CD4-positive, alpha-beta memory T cell (primary cell): ENCODE measurements around the gene SPATA6. TPM values are rescaled to one million over a fixed set of nuclear protein-coding genes. Genes with fewer than 3 reads are reported as not detected.
"Not testable (repeated sequence)": the region's sequence is repeated elsewhere in the genome, so short reads cannot be mapped to it uniquely, and the experiment has no call there.

Experiments used
- CTCF ChIA-PET: fragments of 350-600 bp; sonication (Branson Sonifier 250); formaldehyde crosslinking; loops from one replicate; lab custom pipeline; 2021; ENCODE audit warnings: inconsistent platforms; ENCODE audit not compliant: partially characterized antibody; lab: Charles Lee
- POLR2A ChIA-PET: fragments of 350-600 bp; sonication (Branson Sonifier 250); formaldehyde crosslinking; loops from one replicate; lab custom pipeline; 2021; ENCODE audit not compliant: partially characterized antibody; lab: Charles Lee
- DNase-seq, 5 donors: peaks; one replicate each; pipeline versions ENCODE4 v3.0.0 to v3.0.0-alpha.2; 2020 to 2022; ENCODE audit warnings: mixed read lengths in 1 of 5
- H3K27ac ChIP-seq: one replicate; pipeline ENCODE4 v1.7.0; 2013; ENCODE audit warnings: low read depth, low read length
- H3K27me3 ChIP-seq: 2 replicates; pipeline ENCODE4 v1.7.0; 2013; ENCODE audit warnings: mild to moderate bottlenecking, low read length, moderate library complexity; ENCODE audit not compliant: insufficient read depth
- H3K36me3 ChIP-seq: 2 replicates; pipeline ENCODE4 v1.7.0; 2013; ENCODE audit warnings: mild to moderate bottlenecking, low read length, moderate library complexity; ENCODE audit not compliant: insufficient read depth
- H3K4me1 ChIP-seq: 2 replicates; pipeline ENCODE4 v1.7.0; 2013; ENCODE audit warnings: mild to moderate bottlenecking, low read length, moderate library complexity; ENCODE audit not compliant: insufficient read depth
- H3K4me3 ChIP-seq, 2 donors: one replicate each; pipeline ENCODE4 v1.7.0; 2013; ENCODE audit warnings: low read length in 2 of 2, mild to moderate bottlenecking in 1 of 2
- H3K9me3 ChIP-seq, 2 donors: one replicate each; pipeline ENCODE4 v1.7.0; 2013; ENCODE audit warnings: low read length in 2 of 2, control low read depth in 1 of 2; ENCODE audit not compliant: control insufficient read depth in 1 of 2
- H3K27ac Mint-ChIP-seq, 7 donors: one replicate each; pipeline ENCODE4 v1.8.0; 2020 to 2021; ENCODE audit warnings: mixed read lengths in 7 of 7, mild to moderate bottlenecking in 6 of 7, inconsistent platforms in 3 of 7, moderate library complexity in 3 of 7
- H3K27me3 Mint-ChIP-seq, 2 donors: one replicate each; pipeline ENCODE4 v1.8.0; 2020 to 2021; ENCODE audit warnings: mixed read lengths in 2 of 2
- H3K36me3 Mint-ChIP-seq, 2 donors: one replicate each; pipeline ENCODE4 v1.8.0; 2020 to 2021; ENCODE audit warnings: mixed read lengths in 2 of 2, inconsistent platforms in 1 of 2, mild to moderate bottlenecking in 1 of 2
- H3K4me1 Mint-ChIP-seq, 4 donors: one replicate each; pipeline ENCODE4 v1.8.0; 2020 to 2021; ENCODE audit warnings: mixed read lengths in 4 of 4, mild to moderate bottlenecking in 1 of 4
- H3K4me3 Mint-ChIP-seq, 8 donors: one replicate each; pipeline ENCODE4 v1.8.0; 2020 to 2021; ENCODE audit warnings: mixed read lengths in 8 of 8, mild to moderate bottlenecking in 7 of 8, moderate library complexity in 6 of 8, inconsistent platforms in 3 of 8
- H3K9me3 Mint-ChIP-seq, 8 donors: one replicate each; pipeline ENCODE4 v1.8.0; 2020 to 2021; ENCODE audit warnings: mixed read lengths in 8 of 8, mild to moderate bottlenecking in 5 of 8, inconsistent platforms in 3 of 8, moderate library complexity in 1 of 8
- intact Hi-C: fragments of 100-400 bp; cut with micrococcal nuclease; formaldehyde crosslinking; loops from one replicate; pipeline ENCODE4 v1.15.1; 2023
- polyA plus RNA-seq, 2 donors: library from polyadenylated mRNA; unstranded; fragments of 300-500 nt; fragmentation: Illumina TruSeq; gene quantifications; one replicate each; pipeline ENCODE4 v1.2.3, GENCODE V29; 2021
- total RNA-seq, 2 experiments: library from RNA; stranded (reverse); gene quantifications; one replicate each; pipeline ENCODE4 v1.2.3, GENCODE V29; 2021

SPATA6 gene
- total and polyA plus RNA-seq, 4 experiments from 2014 or later, result 1.0 to 2.7 (median 1.9) TPM

DNA sequence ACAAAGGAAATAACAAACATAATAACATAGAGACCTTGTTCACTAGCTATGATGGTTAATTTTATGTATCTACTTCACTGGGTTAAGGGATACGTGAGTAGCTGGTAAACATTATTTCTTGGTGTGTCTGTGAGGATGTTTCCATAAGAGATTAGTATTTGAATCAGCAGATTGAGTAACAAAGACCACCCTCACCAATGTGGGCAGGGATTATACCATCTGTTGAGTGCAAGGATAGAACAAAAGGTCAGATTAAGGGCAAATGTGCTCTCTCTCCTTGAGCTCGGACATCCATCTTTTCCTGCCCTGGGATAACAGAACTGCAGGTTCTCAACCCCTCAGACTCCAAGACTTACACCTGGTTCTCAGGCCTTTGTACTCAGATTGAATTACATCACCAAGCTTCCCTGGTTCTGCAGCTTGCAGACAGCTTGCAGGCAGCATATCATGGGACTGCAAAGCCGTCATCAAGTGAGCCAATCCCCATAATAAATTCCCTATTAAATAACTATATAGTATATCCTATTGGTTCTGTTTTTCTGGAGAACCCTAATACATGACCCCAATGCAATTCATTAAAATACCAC lies 9.2 kb downstream of the SPATA6 start:
- Histone ChIP-seq H3K27ac (no peak overlapping the region), H3K4me1 (no peaks in the 10 kb centered on the region), H3K36me3 (no peaks in the 10 kb centered on the region), H3K9me3 (no peaks in the 10 kb centered on the region), H3K4me3 (no peak overlapping the region), H3K27me3 (no peaks in the 10 kb centered on the region)
- Mint-ChIP-seq H3K27me3 (no peaks in the 10 kb centered on the region), H3K9me3 (peaks cover 0 to 3% (median 0%) of the 10 kb centered on the region in 8 donors), H3K4me3 (no peak overlapping the region), H3K27ac (no peak overlapping the region), H3K36me3 (no peaks in the 10 kb centered on the region), H3K4me1 (peaks cover 0 to 4% (median under 1%) of the 10 kb centered on the region in 4 donors)
- intact Hi-C loops, result no loop called here
- POLR2A ChIA-PET, result no interaction called here
- CTCF ChIA-PET, result no interaction called here
- DNase-seq, result no peak

DNA sequence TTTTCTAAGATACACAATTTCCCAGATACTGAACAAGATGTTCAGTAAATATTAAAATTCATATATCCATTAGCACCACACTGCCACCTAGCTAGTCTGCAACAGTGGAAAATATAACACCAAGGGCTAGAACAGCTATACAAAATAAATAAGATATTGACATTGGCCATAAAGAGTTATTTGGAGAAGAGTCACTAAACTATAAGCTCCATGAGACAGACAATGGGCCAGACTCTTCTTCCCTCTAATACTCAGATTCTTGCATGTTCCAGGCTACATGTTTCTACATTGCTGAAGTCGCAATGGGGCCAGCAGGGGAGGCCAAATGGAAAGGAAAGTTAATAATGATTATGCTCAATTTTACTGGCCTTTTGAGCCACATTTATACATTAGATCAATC lies 21.5 kb downstream of the SPATA6 start:
- intact Hi-C loops, result no loop called here
- no peaks in the 10 kb centered on the region for H3K4me1 ChIP-seq
- H3K9me3 Mint-ChIP-seq, result no peaks in the 10 kb centered on the region
- no peaks in the 10 kb centered on the region for H3K9me3 ChIP-seq
- ChIA-PET CTCF (no interaction called here), POLR2A (no interaction called here)
- no peak for DNase-seq
- H3K27ac Mint-ChIP-seq, result no peak overlapping the region
- H3K4me3 ChIP-seq, result no peak overlapping the region
- no peak overlapping the region for H3K27ac ChIP-seq
- H3K4me1 Mint-ChIP-seq, result no peaks in the 10 kb centered on the region
- no peak overlapping the region for H3K4me3 Mint-ChIP-seq
- H3K27me3 Mint-ChIP-seq, result no peaks in the 10 kb centered on the region
- no peaks in the 10 kb centered on the region for H3K36me3 ChIP-seq
- H3K27me3 ChIP-seq, result no peaks in the 10 kb centered on the region
- no peaks in the 10 kb centered on the region for H3K36me3 Mint-ChIP-seq

GRCh38 chr1:48448932-48449331 lies 23.1 kb downstream of the SPATA6 start:
- Histone ChIP-seq H3K4me3 (no peak overlapping the region), H3K4me1 (no peaks in the 10 kb centered on the region), H3K27me3 (no peaks in the 10 kb centered on the region), H3K9me3 (no peaks in the 10 kb centered on the region), H3K36me3 (no peaks in the 10 kb centered on the region), H3K27ac (no peak overlapping the region)
- Mint-ChIP-seq H3K27ac (no peak overlapping the region), H3K9me3 (peaks cover 0 to 9% (median 2%) of the 10 kb centered on the region in 8 donors), H3K27me3 (peaks cover 0 to 2% of the 10 kb centered on the region in 2 donors), H3K4me1 (no peaks in the 10 kb centered on the region), H3K4me3 (no peak overlapping the region), H3K36me3 (peaks cover 0 to 2% of the 10 kb centered on the region in 2 donors)
- ChIA-PET CTCF (no interaction called here), POLR2A (no interaction called here)
- intact Hi-C loops, result no loop called here
- DNase-seq, result no peak

DNA sequence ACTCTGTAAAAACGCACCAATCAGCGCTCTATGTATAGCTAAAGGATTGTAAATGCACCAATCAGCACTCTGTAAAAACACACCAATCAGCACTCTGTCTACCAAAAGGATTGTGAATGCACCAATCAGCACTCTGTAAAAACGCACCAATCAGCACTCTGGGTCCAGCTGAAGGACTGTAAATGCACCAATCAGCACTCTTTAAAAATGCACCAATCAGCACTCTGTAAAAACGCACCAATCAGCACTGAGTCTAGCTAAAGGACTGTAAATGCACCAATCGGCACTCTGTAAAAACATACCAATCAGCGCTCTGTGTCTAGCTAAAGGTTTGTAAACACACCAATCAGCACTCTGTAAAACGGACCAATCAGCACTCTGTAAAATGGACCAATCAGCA lies 27.8 kb downstream of the SPATA6 start:
- H3K27ac ChIP-seq, intact Hi-C loops, H3K27me3 ChIP-seq, H3K27ac Mint-ChIP-seq, POLR2A ChIA-PET, H3K36me3 Mint-ChIP-seq, DNase-seq, H3K4me1 Mint-ChIP-seq, H3K27me3 Mint-ChIP-seq, H3K4me3 Mint-ChIP-seq, CTCF ChIA-PET, H3K9me3 ChIP-seq, H3K4me1 ChIP-seq, H3K4me3 ChIP-seq, H3K36me3 ChIP-seq: not testable (repeated sequence)
- H3K9me3 Mint-ChIP-seq, result peaks cover 0 to 18% (median 7%) of the 10 kb centered on the region in 8 donors

- Histone ChIP-seq H3K27ac (no peak overlapping the region), H3K4me3 (no peak overlapping the region), H3K36me3 (no peaks in the 10 kb centered on the region), H3K4me1 (no peaks in the 10 kb centered on the region), H3K27me3 (no peaks in the 10 kb centered on the region), H3K9me3 (no peaks in the 10 kb centered on the region)
- peaks cover 0 to 18% (median 8%) of the 10 kb centered on the region in 8 donors for H3K9me3 Mint-ChIP-seq
- intact Hi-C loops, result no loop called here
- no peak overlapping the region for H3K4me3 Mint-ChIP-seq
- CTCF ChIA-PET, result no interaction called here
- H3K27ac Mint-ChIP-seq, result no peak overlapping the region
- H3K4me1 Mint-ChIP-seq, result no peaks in the 10 kb centered on the region
- DNase-seq, result no peak
- POLR2A ChIA-PET, result no interaction called here
- peaks cover 2 to 3% of the 10 kb centered on the region in 2 donors for H3K36me3 Mint-ChIP-seq
- H3K27me3 Mint-ChIP-seq, result peaks cover 0 to 2% of the 10 kb centered on the region in 2 donors
These were observed 29.0 kb downstream of the SPATA6 start for GRCh38 chr1:48442864-48443619.

DNA sequence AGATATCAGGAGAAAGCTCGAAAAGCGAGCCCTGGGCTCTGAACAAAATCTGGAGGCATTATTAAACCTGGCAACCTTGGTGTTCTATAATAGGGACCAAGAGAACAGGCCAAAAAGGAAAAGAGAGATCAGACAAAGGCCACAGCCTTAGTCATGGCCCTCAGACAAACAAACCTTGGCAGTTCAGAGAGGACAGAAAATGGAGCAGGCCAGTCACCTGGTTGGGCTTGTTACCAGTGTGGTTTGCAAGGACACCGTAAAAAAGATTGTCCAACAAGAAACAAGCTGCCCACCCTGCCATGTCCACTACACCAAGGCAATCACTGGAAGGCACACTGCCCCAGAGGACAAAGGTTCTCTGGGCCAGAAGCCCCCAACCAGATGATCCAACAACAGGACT lies 31.2 kb downstream of the SPATA6 start:
- intact Hi-C loops, H3K4me3 Mint-ChIP-seq, H3K4me1 ChIP-seq, H3K27ac ChIP-seq, CTCF ChIA-PET, H3K4me1 Mint-ChIP-seq, POLR2A ChIA-PET, H3K9me3 ChIP-seq, H3K27me3 ChIP-seq, H3K4me3 ChIP-seq, H3K27me3 Mint-ChIP-seq, H3K36me3 Mint-ChIP-seq, H3K36me3 ChIP-seq, DNase-seq, H3K27ac Mint-ChIP-seq: not testable (repeated sequence)
- peaks cover 0 to 18% (median 8%) of the 10 kb centered on the region in 8 donors for H3K9me3 Mint-ChIP-seq

DNA sequence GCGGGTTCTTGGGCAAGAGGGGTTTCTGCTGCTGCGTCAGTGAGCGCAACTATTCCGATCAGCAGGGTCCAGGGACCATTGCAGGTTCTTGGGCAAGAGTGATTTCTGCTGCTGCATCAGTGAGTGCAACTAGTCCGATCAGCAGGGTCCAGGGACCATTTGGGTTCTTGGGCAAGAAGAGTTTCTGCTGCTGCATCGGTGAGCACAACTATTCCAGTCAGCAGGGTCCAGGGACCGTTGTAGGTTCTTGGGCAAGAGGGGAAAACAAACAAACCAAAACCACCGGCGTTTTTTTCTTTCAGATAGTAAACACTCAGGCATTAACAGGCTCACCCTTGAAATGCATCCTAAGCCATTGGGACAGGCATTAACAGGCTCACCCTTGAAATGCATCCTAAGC lies 32.6 kb downstream of the SPATA6 start:
- CTCF ChIA-PET, result no interaction called here
- Mint-ChIP-seq H3K4me3 (no peak overlapping the region), H3K27ac (no peak overlapping the region), H3K36me3 (peaks cover 0 to 3% of the 10 kb centered on the region in 2 donors), H3K27me3 (peaks cover 0 to 2% of the 10 kb centered on the region in 2 donors), H3K9me3 (peaks cover 0 to 17% (median 7%) of the 10 kb centered on the region in 8 donors), H3K4me1 (no peaks in the 10 kb centered on the region)
- intact Hi-C loops, result no loop called here
- no peak for DNase-seq
- no peaks in the 10 kb centered on the region for H3K27me3 ChIP-seq
- no peaks in the 10 kb centered on the region for H3K36me3 ChIP-seq
- POLR2A ChIA-PET, result no interaction called here
- H3K9me3 ChIP-seq, result no peaks in the 10 kb centered on the region
- H3K4me1 ChIP-seq, result no peaks in the 10 kb centered on the region
- no peak overlapping the region for H3K27ac ChIP-seq
- no peak overlapping the region for H3K4me3 ChIP-seq
